GM12892 (cell line): ENCODE results near the gene CEMIP2.
"Not testable (repeated sequence)": the region's sequence is repeated elsewhere in the genome, so short reads cannot be mapped to it uniquely, and the experiment has no call there.

Experiments used
- DNase-seq: peaks from one replicate; pipeline ENCODE4 v3.0.0; 2011; ENCODE audit not compliant: insufficient read length
- FAIRE-seq: peaks from 2 replicates; lab custom pipeline; 2011; peaks lifted over from hg19 to GRCh38; lab: Jason Lieb, UNC
- POLR2A ChIP-seq: IDR thresholded peaks from 2 replicates; pipeline ENCODE4 v1.6.1; 2011; ENCODE audit warnings: low read depth, low read length, control low read depth
- POLR2AphosphoS5 ChIP-seq: IDR thresholded peaks from 2 replicates; pipeline ENCODE4 v1.6.1; 2011; ENCODE audit warnings: low read depth, low read length, control low read depth
- TAF1 ChIP-seq: IDR thresholded peaks from 2 replicates; pipeline ENCODE4 v1.6.1; 2011; ENCODE audit warnings: low read depth, mild to moderate bottlenecking, control low read depth, low read length, borderline replicate concordance

CEMIP2 gene

GRCh38 chr9:71719562-71719961 lies 48.8 kb downstream of the CEMIP2 start:
- TF ChIP-seq TAF1 (no peak), POLR2AphosphoS5 (no peak), POLR2A (no peak)

GRCh38 chr9:71719088-71719487 lies 49.2 kb downstream of the CEMIP2 start:
- DNase-seq (no peak), FAIRE-seq (no peak)
- no peak for TF ChIP-seq POLR2AphosphoS5
- TF ChIP-seq TAF1: no peak
- no peak for TF ChIP-seq POLR2A

More at GRCh38 chr9:71719562-71719961, 48.8 kb downstream of the CEMIP2 start:
- DNase-seq (no peak), FAIRE-seq (no peak)

GRCh38 chr9:71716138-71716909 lies 52.0 kb downstream of the CEMIP2 start:
- FAIRE-seq (no peak), DNase-seq (no peak)
- TF ChIP-seq POLR2A (no peak), POLR2AphosphoS5 (no peak)

- FAIRE-seq (no peak), DNase-seq (no peak)
- TF ChIP-seq TAF1: no peak
- TF ChIP-seq POLR2AphosphoS5: no peak
- no peak for TF ChIP-seq POLR2A
These were observed 57.5 kb downstream of the CEMIP2 start for GRCh38 chr9:71710856-71711255.

- TF ChIP-seq TAF1 (no peak), POLR2AphosphoS5 (no peak), POLR2A (no peak)
- DNase-seq (no peak), FAIRE-seq (no peak)
These were observed 58.1 kb downstream of the CEMIP2 start for GRCh38 chr9:71710201-71710600.

- TF ChIP-seq POLR2AphosphoS5 (no peak), POLR2A (no peak), TAF1 (no peak)
- no peak for DNase-seq
- FAIRE-seq: no peak
These were observed 58.9 kb downstream of the CEMIP2 start for GRCh38 chr9:71709384-71709783.

- no peak for TF ChIP-seq POLR2AphosphoS5
- FAIRE-seq (no peak), DNase-seq (no peak)
These were observed 62.1 kb downstream of the CEMIP2 start for GRCh38 chr9:71706176-71706575.

- FAIRE-seq: no peak
- TF ChIP-seq TAF1 (no peak), POLR2AphosphoS5 (no peak)
- no peak for DNase-seq
These were observed 63.5 kb downstream of the CEMIP2 start for GRCh38 chr9:71704796-71705195.

GRCh38 chr9:71703172-71703872 lies 65.0 kb downstream of the CEMIP2 start:
- no peak for FAIRE-seq
- no peak for DNase-seq
- no peak for TF ChIP-seq POLR2A
- no peak for TF ChIP-seq POLR2AphosphoS5
- TF ChIP-seq TAF1: no peak

- no peak for FAIRE-seq
- DNase-seq: no peak
- no peak for TF ChIP-seq TAF1
These were observed 70.4 kb downstream of the CEMIP2 start for GRCh38 chr9:71697882-71698281.

GRCh38 chr9:71694332-71694731 lies 74.0 kb downstream of the CEMIP2 start:
- TF ChIP-seq POLR2A (no peak), TAF1 (no peak), POLR2AphosphoS5 (no peak)
- DNase-seq (no peak), FAIRE-seq (no peak)

- DNase-seq (no peak), FAIRE-seq (no peak)
- no peak for TF ChIP-seq TAF1
- no peak for TF ChIP-seq POLR2A
- TF ChIP-seq POLR2AphosphoS5: no peak
These were observed 74.7 kb downstream of the CEMIP2 start for GRCh38 chr9:71693607-71694006.

GRCh38 chr9:71692337-71692736 lies 76.0 kb downstream of the CEMIP2 start:
- DNase-seq: no peak

GRCh38 chr9:71691576-71691975 lies 76.7 kb downstream of the CEMIP2 start:
- not testable (repeated sequence) for FAIRE-seq

More at GRCh38 chr9:71692337-71692736, 76.0 kb downstream of the CEMIP2 start:
- no peak for FAIRE-seq
- no peak for TF ChIP-seq POLR2A
- no peak for TF ChIP-seq TAF1
- TF ChIP-seq POLR2AphosphoS5: no peak

More at GRCh38 chr9:71691576-71691975, 76.7 kb downstream of the CEMIP2 start:
- not testable (repeated sequence) for DNase-seq
